SK-N-SH (cell line): Measurements from ENCODE around the gene GUCD1. TPM values are rescaled to one million over a fixed set of nuclear protein-coding genes. Genes with fewer than 3 reads are reported as not detected.

Experiments used
- CTCF ChIA-PET: fragments of 300-600, 350-600 bp; formaldehyde crosslinking; extraction: SDS; loops from one replicate; lab custom pipeline; 2021; lab: Yijun Ruan, JAX
- POLR2A ChIA-PET: fragments of 350-600 bp; sonication (Branson Sonifier 250); formaldehyde crosslinking; extraction: SDS; loops from one replicate; lab custom pipeline; 2020; ENCODE audit warnings: antibody characterized with exemption, inconsistent platforms; lab: Yijun Ruan, JAX
- DNase-seq: peaks from one replicate; pipeline ENCODE4 v3.0.0; 2012
- H2AFZ ChIP-seq: fragments of 200-600 bp; sonication (generic); 2 replicates; pipeline ENCODE4 v1.8.1; 2016; ENCODE audit warnings: antibody characterized with exemption, mild to moderate bottlenecking, low read depth
- H3F3A ChIP-seq: fragments of 200-600 bp; sonication (generic); replicated peaks from 2 replicates; pipeline ENCODE3; 2016; ENCODE audit warnings: antibody characterized with exemption, mild to moderate bottlenecking; ENCODE audit not compliant: insufficient read depth
- H3K27ac ChIP-seq, 2 experiments: fragments of 200-500 bp in 1 of 2; fragments of 200-600 bp in 1 of 2; sonication (Bioruptor generic) in 1 of 2; sonication (generic), shearing (Covaris generic) in 1 of 2; 2 replicates each; pipeline versions ENCODE4 v1.5.1 to v1.6.1; 2014 to 2016; ENCODE audit warnings: low read depth in 2 of 2, inconsistent platforms in 1 of 2, low read length in 1 of 2, mild to moderate bottlenecking in 1 of 2, mixed read lengths in 1 of 2
- H3K27me3 ChIP-seq: fragments of 200-600 bp; sonication (generic), shearing (Covaris generic); 2 replicates; pipeline ENCODE4 v1.6.1; 2016; ENCODE audit warnings: mixed run types; ENCODE audit not compliant: insufficient read depth
- H3K36me3 ChIP-seq, 2 experiments: fragments of 200-500 bp in 1 of 2; fragments of 200-600 bp in 1 of 2; sonication (Bioruptor generic) in 1 of 2; sonication (generic) in 1 of 2; replicated peaks in 1 of 2; 2 replicates each; pipeline versions ENCODE3 to v1.5.1; 2014 to 2016; ENCODE audit warnings: low read length in 1 of 2, mild to moderate bottlenecking in 1 of 2; ENCODE audit not compliant: insufficient read depth in 2 of 2, control insufficient read depth in 1 of 2
- H3K4me1 ChIP-seq, 2 experiments: fragments of 200-500 bp in 1 of 2; fragments of 200-600 bp in 1 of 2; sonication (Bioruptor generic) in 1 of 2; sonication (generic), shearing (Covaris generic) in 1 of 2; 2 replicates each; pipeline versions ENCODE4 v1.5.1 to v1.6.1; 2014 to 2016; ENCODE audit warnings: low read depth in 1 of 2, low read length in 1 of 2, mixed run types in 1 of 2; ENCODE audit not compliant: insufficient read depth in 2 of 2, control insufficient read depth in 1 of 2
- H3K4me2 ChIP-seq: fragments of 200-600 bp; sonication (generic), shearing (Covaris generic); 2 replicates; pipeline ENCODE4 v1.6.1; 2017; ENCODE audit warnings: mixed run types
- H3K4me3 ChIP-seq, 2 experiments: fragments of 200-500 bp in 1 of 2; fragments of 200-600 bp in 1 of 2; sonication (Bioruptor generic) in 1 of 2; sonication (generic), shearing (Covaris generic) in 1 of 2; 2 replicates each; pipeline versions ENCODE4 v1.5.1 to v1.8.1; 2014 to 2016; ENCODE audit warnings: low read depth in 2 of 2, inconsistent platforms in 1 of 2, low read length in 1 of 2, mild to moderate bottlenecking in 1 of 2, mixed read lengths in 1 of 2, moderate library complexity in 1 of 2
- H3K79me2 ChIP-seq: fragments of 200-600 bp; sonication (generic); 2 replicates; pipeline ENCODE4 v1.8.1; 2017; ENCODE audit warnings: mild to moderate bottlenecking; ENCODE audit not compliant: insufficient read depth
- H3K9ac ChIP-seq: fragments of 200-600 bp; sonication (generic); 2 replicates; pipeline ENCODE4 v1.6.1; 2017; ENCODE audit warnings: mixed run types
- H3K9me2 ChIP-seq: fragments of 200-600 bp; sonication (generic); 2 replicates; pipeline ENCODE4 v1.6.1; 2017; ENCODE audit warnings: mixed run types
- H3K9me3 ChIP-seq: fragments of 200-600 bp; sonication (generic); 2 replicates; pipeline ENCODE4 v1.6.1; 2017; ENCODE audit warnings: mixed run types, mild to moderate bottlenecking, moderate library complexity
- H4K20me1 ChIP-seq: fragments of 200-600 bp; sonication (generic); 2 replicates; pipeline ENCODE4 v1.6.1; 2017; ENCODE audit warnings: mild to moderate bottlenecking, mixed run types; ENCODE audit not compliant: insufficient read depth
- ELF1 ChIP-seq: IDR thresholded peaks from 2 replicates; pipeline ENCODE4 v1.4.0; 2012
- EZH2phosphoT487 ChIP-seq: fragments of 200-600 bp; sonication (generic); IDR thresholded peaks from 2 replicates; pipeline ENCODE4 v1.6.1; 2017; ENCODE audit warnings: low read depth, mixed run types, mild to moderate bottlenecking, antibody characterized with exemption, moderate library complexity, borderline replicate concordance
- FOSL2 ChIP-seq: IDR thresholded peaks from 2 replicates; pipeline ENCODE4 v1.4.0; 2012; ENCODE audit warnings: low read depth, mild to moderate bottlenecking, moderate library complexity, borderline replicate concordance
- GABPA ChIP-seq: IDR thresholded peaks from 2 replicates; pipeline ENCODE4 v1.4.0; 2012; ENCODE audit warnings: low read depth, mild to moderate bottlenecking
- JUND ChIP-seq: IDR thresholded peaks from 2 replicates; pipeline ENCODE4 v1.4.0; 2012
- MAX ChIP-seq: IDR thresholded peaks from 2 replicates; pipeline ENCODE4 v1.4.0; 2012; ENCODE audit warnings: low read depth
- MXI1 ChIP-seq: IDR thresholded peaks from 2 replicates; pipeline ENCODE4 v1.6.1; 2012; ENCODE audit warnings: mild to moderate bottlenecking, low read depth, low read length, improper control_type of control experiment
- PBX3 ChIP-seq: IDR thresholded peaks from 2 replicates; pipeline ENCODE4; 2012
- REST ChIP-seq: IDR thresholded peaks from 2 replicates; pipeline ENCODE4 v1.6.1; 2012; ENCODE audit warnings: mild to moderate bottlenecking, low read depth, low read length, moderate library complexity
- RFX5 ChIP-seq: IDR thresholded peaks from 2 replicates; pipeline ENCODE4 v1.6.1; 2012; ENCODE audit warnings: mild to moderate bottlenecking, improper control_type of control experiment, low read length
- SIN3A ChIP-seq: IDR thresholded peaks from 2 replicates; pipeline ENCODE4 v1.6.1; 2012; ENCODE audit warnings: low read depth, mild to moderate bottlenecking, low read length, moderate library complexity, borderline replicate concordance
- SMC3 ChIP-seq: IDR thresholded peaks from 2 replicates; pipeline ENCODE4 v1.6.1; 2012; ENCODE audit warnings: low read depth, low read length, improper control_type of control experiment
- TCF12 ChIP-seq: IDR thresholded peaks from 2 replicates; pipeline ENCODE4 v1.4.0; 2012
- USF1 ChIP-seq: IDR thresholded peaks from 2 replicates; pipeline ENCODE4 v1.4.0; 2012; ENCODE audit warnings: low read depth, borderline replicate concordance
- YY1 ChIP-seq: IDR thresholded peaks from 2 replicates; pipeline ENCODE4 v1.4.0; 2012; ENCODE audit warnings: low read depth, mild to moderate bottlenecking
- WGBS: methylation state at CpG from one replicate; pipeline ENCODE4 v1.1.6; 2017; ENCODE audit warnings: low lambda C conversion rate; 5-methylcytosine and 5-hydroxymethylcytosine counted together
- polyA plus RNA-seq, 3 experiments: library from polyadenylated mRNA; depleted of rRNA; stranded (reverse); fragments of >200 nt; gene quantifications; 2 replicates each; pipeline ENCODE4 v1.2.3, GENCODE V29; 2012

GUCD1 gene
- polyA plus RNA-seq, 1 of the 3 experiments (the other 2 are of a cell fraction) = 71.0 TPM

- no peak for TF ChIP-seq PBX3
- TF ChIP-seq SIN3A = no peak
- TF ChIP-seq MXI1 = no peak
- TF ChIP-seq YY1 = no peak
- no peak for TF ChIP-seq EZH2phosphoT487
- TF ChIP-seq REST = no peak
- TF ChIP-seq ELF1 = no peak
Measured at GRCh38 chr22:24582056-24582814, 27.3 kb upstream of the GUCD1 start (continued).

- ChIA-PET POLR2A (no interaction called here), CTCF (no interaction called here)
- 94% methylated on average over 2 of the region's 2 CpGs for WGBS
- no peak overlapping the region for H3K9ac ChIP-seq
- H3K4me2 ChIP-seq = no peak overlapping the region
- H3K27ac ChIP-seq = peak overlapping the region in 1 of 2 experiments; percentile 40; a peak in 2 of 4 replicates
- H3K79me2 ChIP-seq = no peaks in the 10 kb centered on the region
- no peaks in the 10 kb centered on the region for H3K9me3 ChIP-seq
- no peak for DNase-seq
- peaks cover 29% of the 10 kb centered on the region for H3F3A ChIP-seq
- H3K4me3 ChIP-seq = no peak overlapping the region
- H4K20me1 ChIP-seq = no peaks in the 10 kb centered on the region
- H3K4me1 ChIP-seq = peaks cover 10 to 26% of the 10 kb centered on the region in 2 experiments; a peak in 2 of 4 replicates
- no peak overlapping the region for H2AFZ ChIP-seq
- TF ChIP-seq REST (no peak), SMC3 (no peak), JUND (0 out of 2 replicates have a peak, but pooled peaks have one; percentile 3), RFX5 (no peak), EZH2phosphoT487 (no peak), GABPA (no peak), TCF12 (peak; percentile 80), MXI1 (no peak), FOSL2 (peak; percentile 29; the same call in 1 of the 2 replicates), PBX3 (peak; percentile 49), MAX (0 out of 2 replicates have a peak, but pooled peaks have one; percentile 20), USF1 (no peak)
- H3K27me3 ChIP-seq = no peaks in the 10 kb centered on the region
- no peaks in the 10 kb centered on the region for H3K9me2 ChIP-seq
- H3K36me3 ChIP-seq = peaks cover under 1 to 13% of the 10 kb centered on the region in 2 experiments
Measured at GRCh38 chr22:24580276-24580675, 25.3 kb upstream of the GUCD1 start.
